Caco-2 (cell line): Measurements from ENCODE around the gene DNAH8. TPM values are rescaled to one million over a fixed set of nuclear protein-coding genes. Genes with fewer than 3 reads are reported as not detected.

Source experiments
- BruUV-seq: library from RNA; stranded (reverse); fragments of 400-500 nt; replicated peaks from 2 replicates; lab custom pipeline; 2021; lab: Mats Ljungman, UMichigan
- CTCF ChIA-PET: fragments of 300-600 bp; sonication (Branson Sonifier 250); formaldehyde crosslinking; loops from one replicate; lab custom pipeline; 2022; ENCODE audit warnings: antibody characterized with exemption; lab: Charles Lee
- POLR2A ChIA-PET: fragments of 300-600 bp; sonication (Branson Sonifier 250); formaldehyde crosslinking; loops from one replicate; lab custom pipeline; 2022; ENCODE audit warnings: antibody characterized with exemption; lab: Charles Lee
- DNase-seq, 2 experiments: peaks; one replicate each; pipeline versions ENCODE4 v3.0.0 to v3.0.0-alpha.2; 2020 to 2022
- H3K27me3 ChIP-seq: replicated peaks from 2 replicates; pipeline ENCODE4 v1.6.0; 2011; ENCODE audit warnings: low read length; ENCODE audit not compliant: control insufficient read depth, insufficient read depth
- H3K36me3 ChIP-seq: 2 replicates; pipeline ENCODE4 v1.5.1; 2011; ENCODE audit warnings: low read length; ENCODE audit not compliant: control insufficient read depth, insufficient read depth
- H3K4me1 ChIP-seq: fragments of 250-450 bp; sonication (Bioruptor Pico); 2 replicates; pipeline ENCODE4 v1.5.1; 2020; ENCODE audit warnings: mild to moderate bottlenecking
- H3K4me3 ChIP-seq: 2 replicates; pipeline ENCODE4 v1.5.1; 2011; ENCODE audit warnings: low read depth, mild to moderate bottlenecking, control low read depth, low read length
- H3K9me3 ChIP-seq: fragments of 250-450 bp; sonication (Bioruptor Pico); 2 replicates; pipeline ENCODE4 v1.5.1; 2020; ENCODE audit warnings: mild to moderate bottlenecking, moderate library complexity
- H3K27ac Mint-ChIP-seq: one replicate; pipeline ENCODE4 v1.8.0; 2022; ENCODE audit warnings: mixed read lengths; ENCODE audit not compliant: unreplicated experiment
- H3K27me3 Mint-ChIP-seq: one replicate; pipeline ENCODE4 v1.8.0; 2022; ENCODE audit warnings: mixed read lengths; ENCODE audit not compliant: insufficient read depth, unreplicated experiment
- H3K36me3 Mint-ChIP-seq: one replicate; pipeline ENCODE4 v1.8.0; 2022; ENCODE audit warnings: mild to moderate bottlenecking, mixed read lengths; ENCODE audit not compliant: insufficient read depth, unreplicated experiment
- H3K4me1 Mint-ChIP-seq: one replicate; pipeline ENCODE4 v1.8.0; 2022; ENCODE audit warnings: low read depth, mixed read lengths; ENCODE audit not compliant: unreplicated experiment
- H3K4me3 Mint-ChIP-seq: one replicate; pipeline ENCODE4 v1.8.0; 2022; ENCODE audit warnings: mild to moderate bottlenecking, moderate library complexity, mixed read lengths; ENCODE audit not compliant: unreplicated experiment
- H3K9me3 Mint-ChIP-seq: one replicate; pipeline ENCODE4 v1.8.0; 2022; ENCODE audit warnings: mixed read lengths; ENCODE audit not compliant: unreplicated experiment
- intact Hi-C: fragments of 100-400 bp; cut with micrococcal nuclease; formaldehyde crosslinking; loops from one replicate; pipeline ENCODE4 v1.10.0; 2022; ENCODE audit not compliant: unreplicated experiment
- total RNA-seq: library from RNA; stranded (reverse); gene quantifications from 2 replicates; pipeline ENCODE4 v1.2.3, GENCODE V29; 2022
- TF ChIP-seq, protein P1 (sequence below), 2 experiments: fragments of 200-600 bp in 1 of 2; IDR thresholded peaks; 1 replicate in 1 of 2; 2 replicates in 1 of 2; pipeline versions ENCODE4 v1.5.1 to v1.8.0; 2011 to 2022; ENCODE audit warnings: antibody characterized with exemption in 1 of 2, control low read depth in 1 of 2, inconsistent platforms in 1 of 2, low read depth in 1 of 2, low read length in 1 of 2, mild to moderate bottlenecking in 1 of 2, moderate library complexity in 1 of 2; ENCODE audit not compliant: insufficient read depth in 1 of 2, severe bottlenecking in 1 of 2, unreplicated experiment in 1 of 2

Gene DNAH8
- total RNA-seq, 1 experiment from 2014 or later, result not detected

DNA sequence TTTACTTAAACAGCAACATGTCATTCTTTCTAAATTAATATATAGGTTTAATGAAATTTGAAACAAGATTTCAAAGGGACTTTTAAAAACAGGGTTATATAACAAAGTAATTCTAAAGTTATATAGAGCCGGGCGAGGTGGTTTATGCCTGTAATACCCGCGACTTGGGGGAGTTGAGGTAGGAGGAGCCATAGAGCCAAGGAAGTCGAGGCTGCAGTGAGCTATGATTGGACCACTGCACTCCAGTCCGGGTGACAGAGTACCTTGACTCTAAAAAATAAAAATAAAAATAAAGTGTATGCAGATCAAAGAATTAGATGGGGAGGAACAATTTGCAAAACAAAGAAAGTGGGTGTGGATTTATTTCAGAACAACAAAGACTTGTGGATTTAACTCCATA lies 182.4 kb downstream of the DNAH8 start:
- Histone ChIP-seq H3K4me1 (no peaks in the 10 kb centered on the region), H3K9me3 (no peaks in the 10 kb centered on the region), H3K4me3 (no peak overlapping the region), H3K27me3 (no peaks in the 10 kb centered on the region), H3K36me3 (no peaks in the 10 kb centered on the region)
- BruUV-seq, result no TSS peak
- DNase-seq, result no peak
- H3K9me3 Mint-ChIP-seq, result no peaks in the 10 kb centered on the region
- H3K36me3 Mint-ChIP-seq, result no peaks in the 10 kb centered on the region
- no peak overlapping the region for H3K27ac Mint-ChIP-seq
- CTCF ChIA-PET, result no interaction called here
- POLR2A ChIA-PET, result no interaction called here
- H3K27me3 Mint-ChIP-seq, result peaks cover 12% of the 10 kb centered on the region
- H3K4me3 Mint-ChIP-seq, result no peak overlapping the region
- TF ChIP-seq, protein P1, sequence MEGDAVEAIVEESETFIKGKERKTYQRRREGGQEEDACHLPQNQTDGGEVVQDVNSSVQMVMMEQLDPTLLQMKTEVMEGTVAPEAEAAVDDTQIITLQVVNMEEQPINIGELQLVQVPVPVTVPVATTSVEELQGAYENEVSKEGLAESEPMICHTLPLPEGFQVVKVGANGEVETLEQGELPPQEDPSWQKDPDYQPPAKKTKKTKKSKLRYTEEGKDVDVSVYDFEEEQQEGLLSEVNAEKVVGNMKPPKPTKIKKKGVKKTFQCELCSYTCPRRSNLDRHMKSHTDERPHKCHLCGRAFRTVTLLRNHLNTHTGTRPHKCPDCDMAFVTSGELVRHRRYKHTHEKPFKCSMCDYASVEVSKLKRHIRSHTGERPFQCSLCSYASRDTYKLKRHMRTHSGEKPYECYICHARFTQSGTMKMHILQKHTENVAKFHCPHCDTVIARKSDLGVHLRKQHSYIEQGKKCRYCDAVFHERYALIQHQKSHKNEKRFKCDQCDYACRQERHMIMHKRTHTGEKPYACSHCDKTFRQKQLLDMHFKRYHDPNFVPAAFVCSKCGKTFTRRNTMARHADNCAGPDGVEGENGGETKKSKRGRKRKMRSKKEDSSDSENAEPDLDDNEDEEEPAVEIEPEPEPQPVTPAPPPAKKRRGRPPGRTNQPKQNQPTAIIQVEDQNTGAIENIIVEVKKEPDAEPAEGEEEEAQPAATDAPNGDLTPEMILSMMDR (IDR thresholded peaks at IDR 0.05; ENCODE audit: insufficient read depth in 1 of 2, low read depth in 1 of 2, low read length in 1 of 2, severe bottlenecking in 1 of 2, unreplicated experiment in 1 of 2), result no peak
- intact Hi-C loops, result no loop called here
- H3K4me1 Mint-ChIP-seq, result peaks cover 7% of the 10 kb centered on the region

DNA sequence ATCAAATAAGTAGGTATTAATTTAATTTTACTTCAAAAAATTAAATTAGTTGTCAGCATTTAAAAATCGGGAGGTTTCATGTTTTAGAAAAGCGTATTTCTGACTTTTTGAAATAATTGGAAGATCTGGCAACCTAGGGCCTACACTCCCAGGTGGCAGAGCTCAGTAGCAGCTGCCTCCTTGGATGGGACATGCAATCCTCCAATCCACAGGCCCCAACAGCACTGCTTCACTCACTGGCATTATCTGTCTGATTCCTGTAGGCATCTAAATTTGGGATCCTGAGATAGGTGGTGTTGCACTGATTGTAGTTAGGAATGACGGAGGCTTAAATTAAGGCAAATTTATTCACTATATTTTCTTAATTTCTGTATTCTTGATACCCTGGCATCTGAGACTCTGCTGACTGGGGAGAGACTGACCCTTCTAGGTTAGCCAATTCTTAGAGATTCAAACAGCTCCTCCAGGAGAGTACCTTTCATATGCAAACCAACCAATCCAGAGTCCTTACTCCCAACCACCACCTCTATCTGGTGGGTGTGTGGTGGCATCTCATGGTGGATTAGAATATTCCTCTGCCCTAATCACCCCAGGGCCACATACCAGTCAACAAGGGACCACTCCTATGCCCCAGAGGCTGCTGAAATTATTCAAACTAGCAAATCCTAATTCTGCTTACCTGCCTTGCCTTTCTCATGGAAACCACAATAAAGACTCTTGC lies 186.9 kb downstream of the DNAH8 start:
- Mint-ChIP-seq H3K4me3 (no peak overlapping the region), H3K36me3 (no peaks in the 10 kb centered on the region), H3K4me1 (no peaks in the 10 kb centered on the region), H3K9me3 (no peaks in the 10 kb centered on the region), H3K27me3 (no peaks in the 10 kb centered on the region), H3K27ac (no peak overlapping the region)
- Histone ChIP-seq H3K9me3 (no peaks in the 10 kb centered on the region), H3K4me3 (no peak overlapping the region), H3K4me1 (peaks cover 1% of the 10 kb centered on the region), H3K27me3 (no peaks in the 10 kb centered on the region), H3K36me3 (no peaks in the 10 kb centered on the region)
- TF ChIP-seq, protein P1 (IDR thresholded peaks at IDR 0.05; ENCODE audit: insufficient read depth in 1 of 2, low read depth in 1 of 2, low read length in 1 of 2, severe bottlenecking in 1 of 2, unreplicated experiment in 1 of 2), result no peak
- ChIA-PET POLR2A (no interaction called here), CTCF (no interaction called here)
- intact Hi-C loops, result no loop called here
- no peak for DNase-seq
- BruUV-seq, result no TSS peak

DNA sequence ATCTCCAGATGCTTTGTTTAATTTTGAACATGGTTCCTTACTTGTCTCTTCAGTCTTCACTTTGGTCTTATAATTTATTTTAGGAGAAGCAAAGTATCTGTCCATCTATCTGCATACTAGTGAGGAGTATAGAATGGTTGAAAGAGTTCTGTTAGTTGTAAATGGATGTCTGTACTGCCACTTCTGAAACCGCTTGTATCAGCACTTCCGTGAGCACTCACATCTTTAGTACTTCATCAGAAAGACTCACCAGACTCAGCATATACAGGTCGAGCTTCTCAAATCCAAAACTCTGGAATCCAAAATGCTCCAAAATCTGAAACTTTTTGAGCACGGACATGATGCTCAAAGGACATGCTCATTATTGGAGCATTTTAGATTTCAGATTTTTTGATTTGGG lies 191.5 kb downstream of the DNAH8 start:
- CTCF ChIA-PET, result no interaction called here
- H3K4me1 Mint-ChIP-seq, result peaks cover 7% of the 10 kb centered on the region
- no peak overlapping the region for H3K4me3 ChIP-seq
- H3K27ac Mint-ChIP-seq, result no peak overlapping the region
- DNase-seq, result no peak
- no TSS peak for BruUV-seq
- no peaks in the 10 kb centered on the region for H3K36me3 Mint-ChIP-seq
- intact Hi-C loops, result no loop called here
- H3K4me1 ChIP-seq, result peaks cover 24% of the 10 kb centered on the region
- H3K4me3 Mint-ChIP-seq, result no peak overlapping the region
- no peaks in the 10 kb centered on the region for H3K27me3 ChIP-seq
- no peaks in the 10 kb centered on the region for H3K27me3 Mint-ChIP-seq
- TF ChIP-seq, protein P1 (IDR thresholded peaks at IDR 0.05; ENCODE audit: insufficient read depth in 1 of 2, low read depth in 1 of 2, low read length in 1 of 2, severe bottlenecking in 1 of 2, unreplicated experiment in 1 of 2), result no peak
- H3K36me3 ChIP-seq, result no peaks in the 10 kb centered on the region
- no peaks in the 10 kb centered on the region for H3K9me3 Mint-ChIP-seq
- POLR2A ChIA-PET, result no interaction called here
- no peaks in the 10 kb centered on the region for H3K9me3 ChIP-seq
